ENCODE data around the gene RGS11. TPM values are rescaled to one million over a fixed set of nuclear protein-coding genes. Genes with fewer than 3 reads are reported as not detected.

RGS11 gene
- total and polyA plus RNA-seq, 9 of the 15 experiments (the other 6 are each of a cell fraction or from before 2014, with no cell fraction given), result not detected

- TF ChIP-seq POLR2B (IDR thresholded peaks at IDR 0.05; ENCODE audit: low read depth, partially characterized antibody), result peak; percentile 82
- TF ChIP-seq RHOXF2B (CRISPR knock-in tag; conservative IDR thresholded peaks at IDR 0.05), result no peak
- peak; percentile 67 to 80 for TF ChIP-seq FOXK2 (conservative IDR thresholded peaks at IDR 0.05 in 1 of 2, IDR thresholded peaks at IDR 0.05 in 1 of 2; ENCODE audit: low read depth in 2 of 2)
- TF ChIP-seq ZNF707 (CRISPR knock-in tag; conservative IDR thresholded peaks at IDR 0.05), result no peak
- TF ChIP-seq ESRRA (IDR thresholded peaks at IDR 0.05; ENCODE audit: borderline replicate concordance, low read depth), result peak; percentile 51
- no peak for TF ChIP-seq CHCHD3 (CRISPR knock-in tag; IDR thresholded peaks at IDR 0.05)
- peak; percentile 87 for TF ChIP-seq THAP12 (CRISPR knock-in tag; IDR thresholded peaks at IDR 0.05)
- no peak for TF ChIP-seq SFPQ (IDR thresholded peaks at IDR 0.05; ENCODE audit: low read depth, low read length)
- no peak for TF ChIP-seq ZNF449 (CRISPR knock-in tag; IDR thresholded peaks at IDR 0.05)
- TF ChIP-seq PYGO2 (tag; IDR thresholded peaks at IDR 0.05), result no peak
- TF ChIP-seq EP300 (IDR thresholded peaks at IDR 0.05; ENCODE audit: low read length), result no peak
- TF ChIP-seq CEBPB (tag; IDR thresholded peaks at IDR 0.05), result peak; percentile 93
- no peak for TF ChIP-seq E2F5 (CRISPR knock-in tag; IDR thresholded peaks at IDR 0.05)
- TF ChIP-seq CREB1 (IDR thresholded peaks at IDR 0.05), result peak; percentile 90
- peak; percentile 90 for TF ChIP-seq CREB1 (CRISPR knock-in tag; IDR thresholded peaks at IDR 0.05)
- TF ChIP-seq NBN (IDR thresholded peaks at IDR 0.05; ENCODE audit: low read depth), result peak; percentile 77; the same call in 1 of the 2 replicates
- TF ChIP-seq HIVEP1 (CRISPR knock-in tag; IDR thresholded peaks at IDR 0.05), result no peak
- TF ChIP-seq SMAD4 (CRISPR knock-in tag; conservative IDR thresholded peaks at IDR 0.05), result no peak
- TF ChIP-seq MAX (CRISPR knock-in tag; IDR thresholded peaks at IDR 0.05), result peak; percentile 70
- TF ChIP-seq ZBED1 (IDR thresholded peaks at IDR 0.05), result peak; percentile 54; the same call in 1 of the 2 replicates
- TF ChIP-seq SP2 (IDR thresholded peaks at IDR 0.05; ENCODE audit: extremely low read depth, low read depth, low read length, poor library complexity, severe bottlenecking), result peak; percentile 18
Observed at GRCh38 chr16:234468-235305, 41.1 kb downstream of the RGS11 start, which contains the start of gene FAM234A (continued).
